OCI-LY1 (cell line): ENCODE data around the gene KIDINS220.

Experiments
- H2AFZ ChIP-seq: fragments of 200-600 bp; sonication (generic), shearing (Covaris generic); 2 replicates; pipeline ENCODE4 v1.6.0; 2014; ENCODE audit warnings: antibody characterized with exemption, mild to moderate bottlenecking, low read length
- H3F3A ChIP-seq: fragments of 200-600 bp; sonication (generic), shearing (Covaris generic); 2 replicates; pipeline ENCODE4 v1.6.0; 2014; ENCODE audit warnings: mild to moderate bottlenecking, antibody characterized with exemption, low read length, moderate library complexity; ENCODE audit not compliant: insufficient read depth
- H3K27ac ChIP-seq: fragments of 200-600 bp; sonication (generic); 2 replicates; pipeline ENCODE4 v1.5.1; 2014; ENCODE audit warnings: low read length, mixed run types, mild to moderate bottlenecking, low read depth; ENCODE audit not compliant: poor library complexity, severe bottlenecking
- H3K27me3 ChIP-seq: fragments of 200-600 bp; sonication (generic); 2 replicates; pipeline ENCODE4 v1.6.0; 2014; ENCODE audit warnings: antibody characterized with exemption, mild to moderate bottlenecking, low read length, moderate library complexity; ENCODE audit not compliant: insufficient read depth
- H3K36me3 ChIP-seq: fragments of 200-600 bp; sonication (generic); 2 replicates; pipeline ENCODE4 v1.6.1; 2014; ENCODE audit warnings: mild to moderate bottlenecking, antibody characterized with exemption, low read length, moderate library complexity, mixed read lengths; ENCODE audit not compliant: insufficient read depth
- H3K4me1 ChIP-seq: fragments of 200-600 bp; sonication (generic); 2 replicates; pipeline ENCODE4 v1.5.1; 2014; ENCODE audit warnings: mild to moderate bottlenecking, low read length, moderate library complexity; ENCODE audit not compliant: insufficient read depth, severe bottlenecking
- H3K4me2 ChIP-seq: fragments of 200-600 bp; sonication (generic), shearing (Covaris generic); 2 replicates; pipeline ENCODE4 v1.6.1; 2014; ENCODE audit warnings: low read length
- H3K4me3 ChIP-seq: fragments of 200-600 bp; sonication (generic); 2 replicates; pipeline ENCODE4 v1.5.1; 2014; ENCODE audit warnings: low read length, low read depth, mild to moderate bottlenecking, mixed read lengths; ENCODE audit not compliant: poor library complexity, severe bottlenecking
- H3K79me2 ChIP-seq: fragments of 200-600 bp; shearing (Covaris generic); 2 replicates; pipeline ENCODE4 v1.6.1; 2016; ENCODE audit warnings: mixed run types, low read length, mixed read lengths; ENCODE audit not compliant: insufficient read depth
- H3K9ac ChIP-seq: fragments of 200-600 bp; sonication (generic), shearing (Covaris generic); 2 replicates; pipeline ENCODE4 v1.6.1; 2014; ENCODE audit warnings: mild to moderate bottlenecking, low read length, mixed read lengths
- H3K9me2 ChIP-seq: fragments of 200-600 bp; sonication (generic), shearing (Covaris generic); 2 replicates; pipeline ENCODE4 v1.6.1; 2014; ENCODE audit warnings: low read depth, mild to moderate bottlenecking, low read length, mixed read lengths
- H3K9me3 ChIP-seq: fragments of 200-600 bp; shearing (Covaris generic); 2 replicates; pipeline ENCODE4 v1.6.1; 2014; ENCODE audit warnings: low read length, mixed read lengths
- H4K20me1 ChIP-seq: fragments of 200-600 bp; sonication (generic), shearing (Covaris generic); 2 replicates; pipeline ENCODE4 v1.6.0; 2016; ENCODE audit warnings: mild to moderate bottlenecking, low read length; ENCODE audit not compliant: insufficient read depth
- CTCF ChIP-seq: fragments of 200-600 bp; sonication (generic), shearing (Covaris generic); IDR thresholded peaks from 2 replicates; pipeline ENCODE4 v1.5.1; 2017; ENCODE audit warnings: mild to moderate bottlenecking, antibody characterized with exemption, low read length, moderate library complexity, mixed read lengths
- EZH2 ChIP-seq: fragments of 200-600 bp; sonication (generic), shearing (Covaris generic); IDR thresholded peaks from 2 replicates; pipeline ENCODE4 v1.8.0; 2017; ENCODE audit warnings: borderline replicate concordance, mixed run types, mild to moderate bottlenecking, antibody characterized with exemption, low read length, moderate library complexity, mixed read lengths

KIDINS220 gene

GRCh38 chr2:8721410-8721809 lies 116.0 kb downstream of the KIDINS220 start:
- TF ChIP-seq EZH2, result no peak
- TF ChIP-seq CTCF, result no peak
- Histone ChIP-seq H3K4me1 (no peaks in the 10 kb centered on the region), H3F3A (no peaks in the 10 kb centered on the region), H3K4me3 (no peak overlapping the region), H3K9me2 (no peaks in the 10 kb centered on the region), H3K9me3 (no peaks in the 10 kb centered on the region), H3K79me2 (no peaks in the 10 kb centered on the region), H3K36me3 (no peaks in the 10 kb centered on the region; the same call in 1 of the 2 replicates), H2AFZ (no peak overlapping the region), H3K9ac (no peak overlapping the region), H3K4me2 (no peak overlapping the region), H3K27me3 (no peaks in the 10 kb centered on the region), H4K20me1 (no peaks in the 10 kb centered on the region), H3K27ac (no peak overlapping the region)

- no peaks in the 10 kb centered on the region for H4K20me1 ChIP-seq
- H3K9me3 ChIP-seq, result 0 out of 2 replicates have a peak, but pooled peaks cover 6% of the 10 kb centered on the region
- H3K27ac ChIP-seq, result no peak overlapping the region
- TF ChIP-seq CTCF (no peak), EZH2 (no peak)
- no peaks in the 10 kb centered on the region for H3F3A ChIP-seq
- H3K4me3 ChIP-seq, result no peak overlapping the region
- H3K9ac ChIP-seq, result no peak overlapping the region
- no peaks in the 10 kb centered on the region for H3K9me2 ChIP-seq
- no peaks in the 10 kb centered on the region; the same call in 1 of the 2 replicates for H3K36me3 ChIP-seq
- no peaks in the 10 kb centered on the region for H3K27me3 ChIP-seq
- no peaks in the 10 kb centered on the region for H3K4me1 ChIP-seq
- H3K4me2 ChIP-seq, result no peak overlapping the region
- no peak overlapping the region for H2AFZ ChIP-seq
- H3K79me2 ChIP-seq, result no peaks in the 10 kb centered on the region
Measured at GRCh38 chr2:8720741-8721140, 116.7 kb downstream of the KIDINS220 start.

- Histone ChIP-seq H3K4me1 (no peaks in the 10 kb centered on the region), H3K9me3 (0 out of 2 replicates have a peak, but pooled peaks cover 9% of the 10 kb centered on the region), H3K27ac (no peak overlapping the region), H4K20me1 (no peaks in the 10 kb centered on the region), H3K36me3 (no peaks in the 10 kb centered on the region; the same call in 1 of the 2 replicates), H3F3A (no peaks in the 10 kb centered on the region), H2AFZ (no peak overlapping the region), H3K4me3 (no peak overlapping the region), H3K9me2 (no peaks in the 10 kb centered on the region), H3K79me2 (no peaks in the 10 kb centered on the region), H3K27me3 (no peaks in the 10 kb centered on the region), H3K4me2 (no peak overlapping the region), H3K9ac (no peak overlapping the region)
- TF ChIP-seq CTCF (no peak), EZH2 (no peak)
Measured at GRCh38 chr2:8719528-8719927, 117.9 kb downstream of the KIDINS220 start.
